HL-60 (cell line): ENCODE measurements around the gene CNDP1.

Experiments
- DNase-seq, 2 experiments: peaks; one replicate each; pipeline ENCODE4 v3.0.0-alpha.2; 2010 to 2020; ENCODE audit warnings: low read depth in 1 of 2, low spot score in 1 of 2
- H3K27ac ChIP-seq: fragments of 250-450 bp; sonication (Bioruptor Pico); replicated peaks from 2 replicates; pipeline ENCODE4 v1.5.1; 2020; ENCODE audit warnings: mild to moderate bottlenecking, moderate library complexity
- H3K27me3 ChIP-seq: fragments of 250-450 bp; sonication (Bioruptor Pico); 2 replicates; pipeline ENCODE4 v1.5.1; 2021; ENCODE audit warnings: mild to moderate bottlenecking, moderate library complexity; ENCODE audit not compliant: insufficient read depth, poor library complexity, severe bottlenecking
- H3K4me3 ChIP-seq: replicated peaks from 2 replicates; pipeline ENCODE4 v1.5.1; 2011; ENCODE audit warnings: mild to moderate bottlenecking, control low read depth, low read length; ENCODE audit not compliant: insufficient read depth
- GABPA ChIP-seq: IDR thresholded peaks from 2 replicates; pipeline ENCODE4 v1.6.1; 2012; ENCODE audit warnings: low read depth
- POLR2AphosphoS5 ChIP-seq: IDR thresholded peaks from 2 replicates; pipeline ENCODE4 v1.6.1; 2012; ENCODE audit warnings: low read depth
- SPI1 ChIP-seq: IDR thresholded peaks from 2 replicates; pipeline ENCODE4 v1.6.1; 2012; ENCODE audit warnings: low read depth, mild to moderate bottlenecking, borderline replicate concordance
- TF ChIP-seq, protein P1 (sequence below): IDR thresholded peaks from one replicate; pipeline ENCODE4 v1.5.1; 2011; ENCODE audit warnings: low read length, control low read depth, inconsistent platforms; ENCODE audit not compliant: insufficient read depth
- TF ChIP-seq, protein P2 (sequence below): IDR thresholded peaks from 2 replicates; pipeline ENCODE4 v1.6.1; 2012; ENCODE audit warnings: low read depth; ENCODE audit not compliant: insufficient replicate concordance

CNDP1 gene

DNA sequence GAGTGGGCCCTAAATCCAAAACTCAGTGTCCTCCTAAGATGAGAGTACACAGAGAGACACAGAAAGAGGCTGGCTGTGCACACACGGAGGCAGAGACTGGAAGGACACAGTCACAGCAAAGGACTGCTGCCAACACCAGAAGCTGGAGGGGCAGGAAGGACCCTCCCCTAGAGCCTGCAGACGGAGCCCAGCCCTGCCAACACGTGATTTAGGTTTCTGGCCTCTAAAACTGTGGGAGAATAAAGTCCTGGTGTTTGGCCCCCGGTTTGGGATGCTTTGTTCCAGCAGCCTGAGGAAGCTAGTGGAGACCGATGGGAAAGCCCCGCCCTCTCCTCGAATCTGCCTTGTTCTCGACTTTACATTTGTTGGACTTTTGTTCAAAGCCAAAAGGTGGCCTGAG, 10.6 kb downstream of the CNDP1 start:
- no peak for DNase-seq
- no peak overlapping the region for H3K27ac ChIP-seq
- H3K27me3 ChIP-seq, result peaks cover 9% of the 10 kb centered on the region
- TF ChIP-seq, protein P1, sequence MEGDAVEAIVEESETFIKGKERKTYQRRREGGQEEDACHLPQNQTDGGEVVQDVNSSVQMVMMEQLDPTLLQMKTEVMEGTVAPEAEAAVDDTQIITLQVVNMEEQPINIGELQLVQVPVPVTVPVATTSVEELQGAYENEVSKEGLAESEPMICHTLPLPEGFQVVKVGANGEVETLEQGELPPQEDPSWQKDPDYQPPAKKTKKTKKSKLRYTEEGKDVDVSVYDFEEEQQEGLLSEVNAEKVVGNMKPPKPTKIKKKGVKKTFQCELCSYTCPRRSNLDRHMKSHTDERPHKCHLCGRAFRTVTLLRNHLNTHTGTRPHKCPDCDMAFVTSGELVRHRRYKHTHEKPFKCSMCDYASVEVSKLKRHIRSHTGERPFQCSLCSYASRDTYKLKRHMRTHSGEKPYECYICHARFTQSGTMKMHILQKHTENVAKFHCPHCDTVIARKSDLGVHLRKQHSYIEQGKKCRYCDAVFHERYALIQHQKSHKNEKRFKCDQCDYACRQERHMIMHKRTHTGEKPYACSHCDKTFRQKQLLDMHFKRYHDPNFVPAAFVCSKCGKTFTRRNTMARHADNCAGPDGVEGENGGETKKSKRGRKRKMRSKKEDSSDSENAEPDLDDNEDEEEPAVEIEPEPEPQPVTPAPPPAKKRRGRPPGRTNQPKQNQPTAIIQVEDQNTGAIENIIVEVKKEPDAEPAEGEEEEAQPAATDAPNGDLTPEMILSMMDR, result no peak
- no peak for TF ChIP-seq GABPA
- no peak overlapping the region for H3K4me3 ChIP-seq

DNA sequence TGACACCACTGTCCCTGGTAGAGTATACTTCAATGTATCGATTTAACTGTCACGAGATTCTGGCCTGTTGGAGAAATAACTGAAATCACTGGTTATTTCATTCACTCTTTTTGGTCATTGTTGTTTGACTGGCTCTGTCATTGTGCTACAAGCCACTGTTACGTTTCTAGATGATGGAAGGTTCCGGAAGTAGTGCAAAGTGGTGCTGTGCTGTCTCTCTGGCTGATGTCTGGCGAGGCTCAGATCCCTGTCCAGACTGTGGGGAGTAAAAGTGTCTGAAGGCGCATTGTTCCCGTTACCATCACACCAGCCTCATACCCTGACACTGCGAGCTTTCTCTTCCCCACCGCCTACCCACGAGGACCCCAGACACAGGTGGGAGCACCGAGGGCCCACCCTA, 11.7 kb downstream of the CNDP1 start:
- no peak for DNase-seq
- H3K27ac ChIP-seq, result no peak overlapping the region
- H3K4me3 ChIP-seq, result no peak overlapping the region
- peaks cover 9% of the 10 kb centered on the region for H3K27me3 ChIP-seq
- TF ChIP-seq GABPA (no peak), POLR2AphosphoS5 (no peak), SPI1 (no peak)
- TF ChIP-seq, protein P1, result no peak
- TF ChIP-seq, protein P2, sequence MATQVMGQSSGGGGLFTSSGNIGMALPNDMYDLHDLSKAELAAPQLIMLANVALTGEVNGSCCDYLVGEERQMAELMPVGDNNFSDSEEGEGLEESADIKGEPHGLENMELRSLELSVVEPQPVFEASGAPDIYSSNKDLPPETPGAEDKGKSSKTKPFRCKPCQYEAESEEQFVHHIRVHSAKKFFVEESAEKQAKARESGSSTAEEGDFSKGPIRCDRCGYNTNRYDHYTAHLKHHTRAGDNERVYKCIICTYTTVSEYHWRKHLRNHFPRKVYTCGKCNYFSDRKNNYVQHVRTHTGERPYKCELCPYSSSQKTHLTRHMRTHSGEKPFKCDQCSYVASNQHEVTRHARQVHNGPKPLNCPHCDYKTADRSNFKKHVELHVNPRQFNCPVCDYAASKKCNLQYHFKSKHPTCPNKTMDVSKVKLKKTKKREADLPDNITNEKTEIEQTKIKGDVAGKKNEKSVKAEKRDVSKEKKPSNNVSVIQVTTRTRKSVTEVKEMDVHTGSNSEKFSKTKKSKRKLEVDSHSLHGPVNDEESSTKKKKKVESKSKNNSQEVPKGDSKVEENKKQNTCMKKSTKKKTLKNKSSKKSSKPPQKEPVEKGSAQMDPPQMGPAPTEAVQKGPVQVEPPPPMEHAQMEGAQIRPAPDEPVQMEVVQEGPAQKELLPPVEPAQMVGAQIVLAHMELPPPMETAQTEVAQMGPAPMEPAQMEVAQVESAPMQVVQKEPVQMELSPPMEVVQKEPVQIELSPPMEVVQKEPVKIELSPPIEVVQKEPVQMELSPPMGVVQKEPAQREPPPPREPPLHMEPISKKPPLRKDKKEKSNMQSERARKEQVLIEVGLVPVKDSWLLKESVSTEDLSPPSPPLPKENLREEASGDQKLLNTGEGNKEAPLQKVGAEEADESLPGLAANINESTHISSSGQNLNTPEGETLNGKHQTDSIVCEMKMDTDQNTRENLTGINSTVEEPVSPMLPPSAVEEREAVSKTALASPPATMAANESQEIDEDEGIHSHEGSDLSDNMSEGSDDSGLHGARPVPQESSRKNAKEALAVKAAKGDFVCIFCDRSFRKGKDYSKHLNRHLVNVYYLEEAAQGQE, result no peak

DNA sequence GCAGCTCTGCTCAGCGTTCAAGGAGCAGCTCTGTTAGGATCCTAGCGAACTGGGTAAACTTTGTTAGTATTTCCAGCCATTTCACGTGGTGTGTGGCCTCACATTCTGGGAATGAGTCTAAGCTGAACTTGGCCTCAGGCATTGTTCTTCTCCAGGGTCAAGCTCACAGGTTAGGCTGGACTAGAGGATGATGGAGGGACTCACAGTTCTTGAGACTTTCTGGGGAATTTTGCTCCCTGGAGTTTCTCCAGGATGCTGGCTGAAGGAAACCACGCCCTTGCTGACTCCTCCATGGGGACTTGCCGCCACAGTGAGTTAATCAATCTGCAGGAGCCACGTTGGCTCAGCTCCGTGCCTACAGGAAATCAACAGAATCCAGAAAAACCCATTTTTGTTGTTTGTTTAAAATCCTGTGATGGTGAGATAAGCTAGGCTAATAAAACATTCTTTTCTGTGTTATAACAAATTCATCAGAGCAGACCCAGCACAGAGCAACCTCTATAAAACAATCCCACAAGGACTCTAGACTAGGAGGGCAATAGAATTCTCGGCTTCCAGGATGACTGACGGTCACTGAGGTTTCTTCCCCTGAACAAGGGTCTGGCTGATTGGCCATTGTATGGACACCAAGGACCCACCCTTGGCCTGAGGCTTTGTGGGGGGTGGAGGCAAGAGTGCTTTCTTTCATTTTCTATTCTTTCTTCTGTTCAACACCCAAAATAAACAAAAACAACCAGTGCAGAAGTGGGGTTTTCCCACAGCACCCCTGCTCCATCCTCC, 12.6 kb downstream of the CNDP1 start:
- TF ChIP-seq GABPA, result no peak
- no peak for TF ChIP-seq POLR2AphosphoS5
- TF ChIP-seq, protein P2, result no peak
- TF ChIP-seq, protein P1, result no peak
- TF ChIP-seq SPI1, result no peak
- H3K27me3 ChIP-seq, result peaks cover 4% of the 10 kb centered on the region
- no peak overlapping the region for H3K27ac ChIP-seq
- H3K4me3 ChIP-seq, result no peak overlapping the region
- DNase-seq, result no peak

DNA sequence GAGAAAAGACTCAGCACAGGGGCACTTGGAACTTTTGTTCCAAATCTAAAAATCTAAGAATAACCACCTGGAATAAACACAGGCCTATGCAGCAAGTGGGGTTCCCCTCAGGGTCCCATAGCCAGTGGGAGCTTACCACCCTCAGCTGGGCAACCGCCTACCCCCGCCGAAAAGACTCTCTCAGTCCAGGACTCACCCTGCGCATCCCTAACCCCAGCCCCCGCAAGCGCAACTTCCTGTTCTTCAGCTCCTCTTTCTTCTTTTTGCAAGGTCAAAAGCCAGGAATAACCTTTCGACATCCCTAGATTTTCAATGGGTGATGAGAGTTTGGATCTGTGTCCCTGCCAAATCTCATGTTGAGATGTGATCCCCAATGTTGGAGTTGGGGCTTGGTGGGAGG, 13.6 kb downstream of the CNDP1 start:
- Histone ChIP-seq H3K27me3 (peaks cover 4% of the 10 kb centered on the region), H3K27ac (no peak overlapping the region), H3K4me3 (no peak overlapping the region)
- TF ChIP-seq POLR2AphosphoS5, result no peak
- TF ChIP-seq, protein P2, result no peak
- TF ChIP-seq, protein P1, result no peak
- TF ChIP-seq GABPA, result no peak
- DNase-seq, result no peak
